HFFc6 (cell line): ENCODE measurements around the gene CLDN14. TPM values are rescaled to one million over a fixed set of nuclear protein-coding genes. Genes with fewer than 3 reads are reported as not detected.

Experiments used
- DNase-seq: peaks from one replicate; pipeline ENCODE4 v3.0.0-alpha.2; 2018
- H3K27ac Mint-ChIP-seq: 2 replicates; pipeline ENCODE4 v1.8.0; 2020; ENCODE audit warnings: mild to moderate bottlenecking, mixed read lengths
- H3K27me3 Mint-ChIP-seq: 2 replicates; pipeline ENCODE4 v1.8.0; 2021; ENCODE audit warnings: mild to moderate bottlenecking, moderate library complexity, mixed read lengths; ENCODE audit not compliant: insufficient read depth
- H3K36me3 Mint-ChIP-seq: 2 replicates; pipeline ENCODE4 v1.8.0; 2021; ENCODE audit warnings: low read depth, mixed read lengths
- H3K4me1 Mint-ChIP-seq: 2 replicates; pipeline ENCODE4 v1.8.0; 2020; ENCODE audit warnings: low read depth, mixed read lengths
- H3K4me3 Mint-ChIP-seq: 2 replicates; pipeline ENCODE4 v1.8.0; 2020; ENCODE audit warnings: mild to moderate bottlenecking, moderate library complexity, mixed read lengths
- H3K9me3 Mint-ChIP-seq: 2 replicates; pipeline ENCODE4 v1.8.0; 2020; ENCODE audit warnings: mild to moderate bottlenecking, mixed read lengths
- CTCF ChIP-seq: fragments of 200-600 bp; sonication (generic); IDR thresholded peaks from 2 replicates; pipeline ENCODE4 v1.5.0; 2021; ENCODE audit warnings: antibody characterized with exemption, mild to moderate bottlenecking
- total RNA-seq, 6 experiments: library from RNA; stranded (reverse); fragmentation: NEBNext Ultra II Directional; extraction: Animal tissue kit (Norgen Biotek cat#: 25700); gene quantifications; 2 replicates in 1 of 6; 3 replicates in 5 of 6; pipeline ENCODE4 v1.2.3, GENCODE V29; 2021

CLDN14 gene
- total RNA-seq, 6 experiments from 2014 or later = 0.14 to 0.17 TPM; not detected in 4

- H3K4me3 Mint-ChIP-seq = no peak overlapping the region
- no peaks in the 10 kb centered on the region for H3K4me1 Mint-ChIP-seq
- peaks cover 55% of the 10 kb centered on the region for H3K27me3 Mint-ChIP-seq
- H3K36me3 Mint-ChIP-seq = no peaks in the 10 kb centered on the region
- no peak overlapping the region for H3K27ac Mint-ChIP-seq
- H3K9me3 Mint-ChIP-seq = peaks cover 11% of the 10 kb centered on the region; the same call in 1 of the 2 replicates
- DNase-seq = no peak
- TF ChIP-seq CTCF = no peak
Observed at GRCh38 chr21:36522219-36522808, 42.4 kb upstream of the CLDN14 start.

- DNase-seq = no peak
- Mint-ChIP-seq H3K27me3 (peaks cover 43% of the 10 kb centered on the region), H3K27ac (no peak overlapping the region), H3K36me3 (no peaks in the 10 kb centered on the region), H3K4me3 (no peak overlapping the region), H3K9me3 (peaks cover 11% of the 10 kb centered on the region; the same call in 1 of the 2 replicates), H3K4me1 (no peaks in the 10 kb centered on the region)
- TF ChIP-seq CTCF = no peak
Observed at GRCh38 chr21:36518883-36519492, 39.1 kb upstream of the CLDN14 start.

GRCh38 chr21:36517366-36518075 lies 37.6 kb upstream of the CLDN14 start:
- H3K4me3 Mint-ChIP-seq = no peak overlapping the region

GRCh38 chr21:36516281-36516680 lies 36.4 kb upstream of the CLDN14 start:
- H3K9me3 Mint-ChIP-seq = peaks cover 11% of the 10 kb centered on the region; the same call in 1 of the 2 replicates
- H3K4me1 Mint-ChIP-seq = no peaks in the 10 kb centered on the region
- H3K4me3 Mint-ChIP-seq = no peak overlapping the region
- no peaks in the 10 kb centered on the region for H3K36me3 Mint-ChIP-seq
- no peak overlapping the region for H3K27ac Mint-ChIP-seq
- TF ChIP-seq CTCF = no peak
- DNase-seq = no peak
- H3K27me3 Mint-ChIP-seq = peaks cover 28% of the 10 kb centered on the region

More at GRCh38 chr21:36517366-36518075, 37.6 kb upstream of the CLDN14 start:
- Mint-ChIP-seq H3K4me1 (no peaks in the 10 kb centered on the region), H3K9me3 (peaks cover 11% of the 10 kb centered on the region; the same call in 1 of the 2 replicates), H3K27me3 (peaks cover 38% of the 10 kb centered on the region), H3K27ac (no peak overlapping the region), H3K36me3 (no peaks in the 10 kb centered on the region)
- no peak for DNase-seq
- no peak for TF ChIP-seq CTCF

- DNase-seq = no peak
- Mint-ChIP-seq H3K9me3 (no peaks in the 10 kb centered on the region), H3K27me3 (peaks cover 12% of the 10 kb centered on the region), H3K36me3 (no peaks in the 10 kb centered on the region), H3K4me3 (no peak overlapping the region), H3K4me1 (no peaks in the 10 kb centered on the region), H3K27ac (no peak overlapping the region)
- TF ChIP-seq CTCF = no peak
Observed at GRCh38 chr21:36513430-36513829, 33.5 kb upstream of the CLDN14 start.
